NCI-H2171 treated with DMSO at 0.1 percent for 48 hours (cell line): ENCODE data around the gene PAN3.

ENCODE experiments used
- DNase-seq: peaks from one replicate; lab custom pipeline; 2025; lab: John Stamatoyannopoulos, UW

Gene PAN3

DNA sequence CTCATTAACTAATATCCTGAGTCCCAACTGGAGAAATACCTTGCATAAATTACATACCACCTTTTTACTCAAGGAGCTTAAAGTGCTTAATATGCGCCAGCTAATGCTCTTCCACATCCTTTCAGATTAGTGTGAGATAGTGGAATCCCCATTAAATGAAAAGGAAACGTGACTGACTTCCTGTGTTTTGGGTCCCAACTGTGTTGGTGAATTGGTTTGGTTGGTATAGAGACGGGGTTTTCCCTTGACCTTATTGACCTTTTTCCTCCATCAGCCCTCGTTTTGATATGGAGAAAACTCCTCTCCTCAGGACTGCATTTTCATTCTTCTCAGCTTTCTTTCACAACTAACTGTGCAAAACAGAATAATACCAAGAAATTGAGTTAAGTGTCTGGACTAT is 163.5 kb downstream of the PAN3 start:
- DNase-seq, result no peak

- DNase-seq, result no peak
Observed at GRCh38 chr13:28306325-28306724, 168.0 kb downstream of the PAN3 start.

GRCh38 chr13:28313579-28313978 is 175.2 kb downstream of the PAN3 start:
- no peak for DNase-seq

GRCh38 chr13:28314879-28315278 is 176.5 kb downstream of the PAN3 start:
- no peak for DNase-seq

GRCh38 chr13:28316129-28316528 is 177.8 kb downstream of the PAN3 start:
- no peak for DNase-seq

DNA sequence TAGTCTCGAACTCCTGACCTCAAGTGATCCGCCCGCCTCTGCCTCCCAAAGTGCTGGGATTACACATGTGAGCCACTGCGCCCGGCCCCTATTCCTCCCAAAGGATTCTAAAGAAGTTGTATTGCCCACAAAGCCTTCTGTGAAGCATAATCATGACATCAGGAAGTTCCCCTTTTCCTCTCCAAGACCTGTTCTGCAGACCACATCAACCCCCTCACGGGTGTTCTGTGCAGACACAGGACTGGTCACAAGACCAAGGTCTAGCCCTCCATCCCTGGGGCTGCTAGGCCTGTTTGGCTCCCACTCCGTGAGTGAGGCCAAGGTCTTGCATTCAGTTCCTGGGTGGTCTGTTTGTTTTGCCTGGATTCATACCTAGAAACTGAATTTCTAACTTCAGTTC is 178.5 kb downstream of the PAN3 start:
- no peak for DNase-seq

GRCh38 chr13:28318496-28318895 is 180.2 kb downstream of the PAN3 start:
- DNase-seq, result no peak

GRCh38 chr13:28319528-28319927 is 181.2 kb downstream of the PAN3 start:
- no peak for DNase-seq

GRCh38 chr13:28320209-28320608 is 181.9 kb downstream of the PAN3 start:
- DNase-seq, result no peak

DNA sequence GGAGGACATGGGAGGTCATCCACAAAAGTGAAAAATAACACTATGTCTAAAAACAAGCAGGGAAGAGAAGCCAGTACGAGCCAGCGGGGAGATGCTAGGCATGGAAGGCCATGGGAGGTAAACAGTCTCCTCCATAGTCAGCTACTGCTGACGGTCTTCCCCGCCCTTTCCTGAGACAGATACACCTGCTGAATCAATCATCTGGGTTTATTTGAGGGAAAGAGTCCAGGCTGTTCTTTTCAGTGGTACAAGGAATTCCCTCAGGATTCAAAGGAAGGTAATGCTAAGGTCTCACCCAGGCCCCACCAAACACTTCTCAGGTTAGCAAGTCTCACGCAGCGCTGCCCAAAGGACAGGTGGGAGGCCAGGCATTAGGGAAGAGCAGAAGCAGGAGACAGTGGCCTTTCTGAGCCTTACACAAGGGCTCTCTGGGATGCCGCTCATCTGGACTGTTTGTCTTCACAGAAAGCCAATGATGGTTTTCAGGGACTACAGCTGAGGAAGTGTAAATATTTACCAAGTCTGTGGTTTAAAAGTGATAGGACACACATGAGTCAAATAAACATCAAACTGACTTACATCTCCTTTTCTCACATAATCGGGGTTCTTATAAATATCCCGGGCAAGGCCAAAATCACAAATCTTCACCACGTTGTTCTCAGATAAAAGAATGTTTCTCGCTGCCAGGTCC is 182.7 kb downstream of the PAN3 start:
- DNase-seq, result no peak

DNA sequence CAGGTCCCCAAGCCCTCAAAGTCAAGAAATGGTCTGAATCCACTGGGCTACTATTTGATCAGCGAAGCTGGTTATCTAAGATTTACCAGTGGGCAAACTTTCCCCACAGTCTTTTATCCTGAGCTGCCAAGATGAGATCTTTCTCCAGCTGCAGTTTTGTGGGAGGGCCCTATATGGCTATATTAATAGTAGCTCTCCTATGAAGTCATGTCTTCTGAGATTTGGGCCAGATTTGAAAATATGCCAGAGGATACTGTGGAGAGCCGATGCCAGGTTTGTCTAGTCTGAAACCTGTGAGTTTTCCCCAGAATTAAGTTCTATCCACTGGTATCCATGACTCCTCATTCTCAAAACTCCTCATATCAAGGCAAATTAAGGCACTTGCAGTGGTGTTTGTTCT is 183.4 kb downstream of the PAN3 start:
- DNase-seq, result no peak

DNA sequence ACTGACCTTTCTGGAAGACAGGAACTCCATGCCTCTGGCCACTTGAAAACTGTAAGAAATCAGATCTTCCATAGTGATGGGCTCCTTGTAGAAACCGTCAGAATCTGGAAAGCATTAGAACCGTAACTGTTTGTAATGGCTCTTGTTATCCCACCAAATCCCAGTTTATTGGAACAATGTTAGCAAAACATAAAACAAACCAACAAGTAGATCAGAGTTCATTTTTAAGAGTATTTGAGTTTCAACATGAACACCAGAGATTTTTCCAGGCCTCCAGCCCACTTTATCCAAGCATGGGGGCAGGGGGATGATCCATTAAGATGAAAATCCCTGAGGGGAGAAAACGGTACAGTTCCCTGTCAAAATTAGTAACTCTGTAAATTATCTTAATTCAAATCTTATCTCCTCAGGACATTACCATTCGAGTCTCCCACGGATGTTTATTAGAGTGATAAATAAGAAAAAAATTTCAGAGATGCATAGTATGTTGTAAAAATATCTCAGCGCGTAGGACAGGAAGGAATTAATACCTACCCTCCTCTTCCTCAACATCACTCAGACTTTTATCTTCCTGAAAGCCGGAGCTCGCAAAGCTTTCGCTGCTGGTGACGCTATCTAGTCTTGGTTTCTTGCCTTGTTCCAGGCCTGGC is 184.0 kb downstream of the PAN3 start:
- DNase-seq, result no peak

- DNase-seq, result peak; percentile 13
Observed at GRCh38 chr13:28324181-28324789, 185.9 kb downstream of the PAN3 start.

GRCh38 chr13:28325022-28325421 is 186.7 kb downstream of the PAN3 start:
- no peak for DNase-seq

- no peak for DNase-seq
Observed at GRCh38 chr13:28326056-28326455, 187.7 kb downstream of the PAN3 start.

- no peak for DNase-seq
Observed at GRCh38 chr13:28327373-28328270, 189.3 kb downstream of the PAN3 start.

DNA sequence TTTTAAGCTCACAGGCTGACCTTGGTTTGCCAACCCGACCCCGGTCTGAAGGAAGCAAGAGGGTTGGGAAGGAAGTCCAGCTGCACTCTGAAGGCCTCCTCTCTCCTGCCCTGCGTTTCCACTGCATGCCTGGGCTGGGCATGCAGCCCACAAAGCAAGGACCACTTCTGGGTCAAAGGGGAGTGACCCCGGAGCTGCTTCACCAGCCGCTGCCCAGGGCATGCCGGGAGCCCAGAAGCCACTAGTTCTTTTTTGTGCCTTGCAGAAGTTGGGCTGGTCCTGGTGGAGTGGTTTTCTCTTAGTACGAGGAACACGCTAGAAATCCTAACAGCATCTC is 189.9 kb downstream of the PAN3 start:
- no peak for DNase-seq

- no peak for DNase-seq
Observed at GRCh38 chr13:28329395-28330158, 191.2 kb downstream of the PAN3 start.

GRCh38 chr13:28333204-28333881 is 195.0 kb downstream of the PAN3 start:
- DNase-seq, result no peak

DNA sequence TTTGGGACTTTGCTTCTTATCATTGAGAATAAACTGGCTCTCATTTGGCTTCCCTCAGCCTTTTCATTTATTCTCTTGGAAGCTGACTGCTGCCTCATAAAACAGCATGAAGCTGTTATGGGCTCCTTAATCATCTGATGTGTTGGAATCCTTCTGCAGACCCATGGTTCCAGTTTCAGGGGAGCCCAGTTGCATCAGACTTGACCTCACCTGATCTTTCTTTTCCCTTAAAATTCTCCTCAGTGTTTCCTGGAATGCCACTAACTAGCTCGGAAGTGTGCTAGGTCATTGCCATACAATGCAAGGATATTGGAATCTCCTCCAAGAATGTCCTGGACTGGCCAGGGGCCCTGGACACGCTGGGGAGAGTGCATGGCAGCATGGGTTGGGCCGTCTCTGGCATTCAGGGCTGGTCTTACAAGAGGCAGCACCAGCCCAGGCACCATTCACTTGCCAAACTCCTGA is 197.9 kb downstream of the PAN3 start:
- no peak for DNase-seq
